ENCODE measurements around the gene ARHGAP9.

GRCh38 chr12:57470970-57471656 lies 8.6 kb downstream of the ARHGAP9 start:
- no peak for TF ChIP-seq JUN (IDR thresholded peaks at IDR 0.05; ENCODE audit: low read depth, low read length)
- TF ChIP-seq CTCF (IDR thresholded peaks at IDR 0.05; ENCODE audit: control extremely low read depth in 1 of 3, insufficient read depth in 1 of 3, low read depth in 1 of 3, low read length in 3 of 3): no peak
- no peak for TF ChIP-seq POLR2AphosphoS5 (IDR thresholded peaks at IDR 0.05; ENCODE audit: low read depth, low read length)
- TF ChIP-seq ATF3 (IDR thresholded peaks at IDR 0.05; ENCODE audit: insufficient read depth, low read depth, low read length): no peak
- no peak for TF ChIP-seq TAF7 (optimal IDR thresholded peaks at IDR 0.05; ENCODE audit: borderline replicate concordance, low read depth, low read length)
- no peak for TF ChIP-seq POLR2A (IDR thresholded peaks at IDR 0.05; ENCODE audit: control extremely low read depth in 1 of 2, low read depth in 2 of 2, low read length in 2 of 2)
- TF ChIP-seq CBX8 (IDR thresholded peaks at IDR 0.05; ENCODE audit: borderline replicate concordance, low read depth, low read length): no peak
- TF ChIP-seq EZH2 (IDR thresholded peaks at IDR 0.05; ENCODE audit: low read depth, low read length, severe bottlenecking): no peak
- no peak for TF ChIP-seq RFX5 (IDR thresholded peaks at IDR 0.05; ENCODE audit: borderline replicate concordance, low read depth, low read length)
- no peak for TF ChIP-seq CEBPB (IDR thresholded peaks at IDR 0.05; ENCODE audit: low read depth, low read length)
- TF ChIP-seq SP1 (IDR thresholded peaks at IDR 0.05; ENCODE audit: low read depth, low read length): no peak
- no peak for TF ChIP-seq CREB1 (IDR thresholded peaks at IDR 0.05)
- no peak for TF ChIP-seq ATF2 (IDR thresholded peaks at IDR 0.05; ENCODE audit: low read length)

Data from H1 (cell line).